GM21619 (cell line): Measurements from ENCODE around the gene ZFR2.
"Not testable (repeated sequence)": the region's sequence is repeated elsewhere in the genome, so short reads cannot be mapped to it uniquely, and the experiment has no call there.

Source experiments
- ATAC-seq: cut with Tn5 transposase; IDR thresholded peaks from one replicate; pipeline ENCODE4 v1.9.1; 2021; ENCODE audit not compliant: unreplicated experiment

ZFR2 gene

DNA sequence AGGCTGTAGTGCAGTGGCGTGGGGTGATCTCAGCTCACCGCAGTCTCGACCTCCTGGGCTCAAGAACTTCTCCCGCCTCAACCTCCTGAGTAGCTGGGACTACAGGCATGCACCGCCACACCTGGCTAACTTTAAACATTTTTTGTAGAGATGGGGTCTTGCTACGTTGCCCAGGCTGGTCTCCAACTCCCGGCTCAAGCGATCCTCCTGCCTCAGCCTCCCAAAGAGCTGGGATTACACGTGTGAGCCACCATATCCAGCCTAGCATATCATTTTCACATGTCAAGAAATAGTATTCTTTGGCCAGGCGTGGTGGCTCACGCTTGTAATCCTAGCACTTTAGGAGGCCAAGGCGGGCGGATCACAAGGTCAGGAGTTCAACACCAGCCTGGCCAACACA, 110.5 kb downstream of the ZFR2 start:
- ATAC-seq, result not testable (repeated sequence)

DNA sequence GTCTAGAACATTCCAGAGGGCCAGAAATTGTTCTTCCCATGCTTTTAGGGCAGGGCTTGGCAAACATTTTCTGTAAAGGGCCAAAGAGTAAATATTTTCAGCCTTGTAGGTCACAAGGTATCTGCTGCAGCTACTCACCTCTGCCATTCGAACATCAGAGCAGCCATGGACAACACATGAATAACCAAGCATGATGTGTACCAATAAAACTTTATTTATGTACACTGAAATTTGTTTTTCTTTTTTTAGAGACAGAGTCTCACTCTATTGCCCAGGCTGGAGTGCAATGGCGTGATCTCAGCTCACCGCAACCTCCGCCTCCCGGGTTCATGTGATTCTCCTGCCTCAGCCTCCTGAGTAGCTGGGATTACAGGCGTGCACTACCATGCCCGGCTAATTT, 111.1 kb downstream of the ZFR2 start:
- ATAC-seq, result not testable (repeated sequence)
